SU-DHL-6 (cell line): ENCODE results near the gene SEPTIN3.

ENCODE experiments used
- H2AFZ ChIP-seq: fragments of 200-600 bp; sonication (generic); 2 replicates; pipeline ENCODE4 v1.6.1; 2014; ENCODE audit warnings: low read depth, mild to moderate bottlenecking, moderate library complexity, mixed read lengths, antibody characterized with exemption, low read length; ENCODE audit not compliant: severe bottlenecking
- H3F3A ChIP-seq: fragments of 200-600 bp; shearing (Covaris generic); 2 replicates; pipeline ENCODE4 v1.6.0; 2016; ENCODE audit warnings: antibody characterized with exemption, mild to moderate bottlenecking; ENCODE audit not compliant: insufficient read depth
- H3K27ac ChIP-seq: fragments of 200-600 bp; sonication (generic); 2 replicates; pipeline ENCODE4 v1.5.1; 2016; ENCODE audit warnings: low read depth, mild to moderate bottlenecking, low read length, moderate library complexity, mixed read lengths
- H3K27me3 ChIP-seq: fragments of 200-600 bp; sonication (generic), shearing (Covaris generic); 2 replicates; pipeline ENCODE4 v1.6.0; 2014; ENCODE audit warnings: mild to moderate bottlenecking, low read length
- H3K36me3 ChIP-seq: fragments of 200-600 bp; sonication (generic); 2 replicates; pipeline ENCODE4 v1.6.1; 2014; ENCODE audit warnings: mild to moderate bottlenecking, low read length, mixed read lengths
- H3K4me2 ChIP-seq: fragments of 300-600, 200-600 bp; shearing (Covaris generic), sonication (generic); 2 replicates; pipeline ENCODE4 v1.6.0; 2014; ENCODE audit warnings: low read length, low read depth, mild to moderate bottlenecking; ENCODE audit not compliant: poor library complexity, severe bottlenecking
- H3K4me3 ChIP-seq: fragments of 200-600 bp; sonication (generic); 2 replicates; pipeline ENCODE4 v1.5.1; 2014; ENCODE audit warnings: antibody characterized with exemption, low read length, mild to moderate bottlenecking, mixed read lengths; ENCODE audit not compliant: insufficient read depth, poor library complexity, severe bottlenecking
- H3K79me2 ChIP-seq: fragments of 200-600 bp; sonication (generic); 2 replicates; pipeline ENCODE4 v1.6.1; 2014; ENCODE audit warnings: mild to moderate bottlenecking, low read length, moderate library complexity; ENCODE audit not compliant: insufficient read depth
- H3K9ac ChIP-seq: fragments of 200-600 bp; sonication (generic); 2 replicates; pipeline ENCODE4 v1.7.0; 2014; ENCODE audit warnings: mild to moderate bottlenecking, low read length
- H3K9me2 ChIP-seq: fragments of 200-600 bp; sonication (generic); replicated peaks from 2 replicates; pipeline ENCODE4 v1.6.1; 2014; ENCODE audit warnings: low read length; ENCODE audit not compliant: insufficient read depth
- H3K9me3 ChIP-seq: fragments of 200-600 bp; sonication (generic); 2 replicates; pipeline ENCODE4 v1.6.1; 2014; ENCODE audit warnings: low read length, mixed read lengths; ENCODE audit not compliant: insufficient read depth
- H4K20me1 ChIP-seq: fragments of 200-600 bp; sonication (generic); 2 replicates; pipeline ENCODE4 v1.6.1; 2014; ENCODE audit warnings: low read depth, mild to moderate bottlenecking, antibody characterized with exemption, low read length, moderate library complexity, mixed read lengths
- EZH2phosphoT487 ChIP-seq: fragments of 200-600 bp; sonication (generic), shearing (Covaris generic); conservative IDR thresholded peaks from 2 replicates; pipeline ENCODE4 v1.6.1; 2018; ENCODE audit warnings: mild to moderate bottlenecking, antibody characterized with exemption, low read length, moderate library complexity, mixed read lengths
- TF ChIP-seq, protein P1 (sequence below): fragments of 200-600 bp; sonication (generic); IDR thresholded peaks from one replicate; pipeline ENCODE4 v1.5.1; 2017; ENCODE audit warnings: antibody characterized with exemption, mild to moderate bottlenecking, low read length, moderate library complexity; ENCODE audit not compliant: insufficient read depth, poor library complexity, severe bottlenecking

Gene SEPTIN3

DNA sequence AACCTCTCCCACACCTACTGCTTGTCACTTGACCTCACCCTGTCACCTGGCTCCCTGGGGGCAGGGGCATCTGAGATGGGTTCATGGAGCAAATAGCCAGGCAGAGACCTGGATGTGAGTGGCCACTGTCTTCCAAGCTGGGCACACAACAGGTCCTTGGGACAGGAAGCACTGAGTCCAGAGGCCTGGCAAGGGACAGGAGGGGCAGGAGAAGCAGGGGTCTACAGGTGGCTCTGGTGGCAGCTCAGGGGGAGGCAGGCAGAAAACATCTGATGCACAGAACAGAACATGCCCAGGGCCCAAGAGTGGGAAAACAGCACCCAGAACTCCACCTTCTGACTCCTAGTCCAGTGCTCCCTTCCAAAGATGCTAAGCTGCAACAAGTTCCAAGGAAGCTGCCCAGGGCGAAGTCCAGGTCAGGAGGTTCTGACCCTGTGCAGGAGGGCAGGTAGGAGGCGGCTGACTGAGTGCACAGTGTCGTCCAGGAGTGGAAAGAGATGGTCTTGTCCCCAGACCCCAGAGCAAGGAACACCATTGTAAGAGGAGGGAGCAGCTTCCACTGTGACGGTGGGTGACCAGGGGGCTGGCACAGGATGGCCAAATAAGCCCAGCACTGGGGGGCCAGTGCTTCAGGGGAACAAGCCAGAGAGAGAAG, 46.2 kb upstream of the SEPTIN3 start:
- Histone ChIP-seq H3K4me3 (no peak overlapping the region), H3K36me3 (no peaks in the 10 kb centered on the region; the same call in 1 of the 2 replicates), H3K27ac (peak overlapping the region; percentile 94), H3K9me2 (no peaks in the 10 kb centered on the region), H3K9ac (peak overlapping the region; percentile 94; the same call in 1 of the 2 replicates), H3F3A (peaks cover 65% of the 10 kb centered on the region), H4K20me1 (no peaks in the 10 kb centered on the region), H3K4me2 (peak overlapping the region; percentile 95), H2AFZ (no peak overlapping the region), H3K9me3 (no peaks in the 10 kb centered on the region), H3K27me3 (no peaks in the 10 kb centered on the region), H3K79me2 (peaks cover 26% of the 10 kb centered on the region)
- no peak for TF ChIP-seq EZH2phosphoT487
- TF ChIP-seq, protein P1, sequence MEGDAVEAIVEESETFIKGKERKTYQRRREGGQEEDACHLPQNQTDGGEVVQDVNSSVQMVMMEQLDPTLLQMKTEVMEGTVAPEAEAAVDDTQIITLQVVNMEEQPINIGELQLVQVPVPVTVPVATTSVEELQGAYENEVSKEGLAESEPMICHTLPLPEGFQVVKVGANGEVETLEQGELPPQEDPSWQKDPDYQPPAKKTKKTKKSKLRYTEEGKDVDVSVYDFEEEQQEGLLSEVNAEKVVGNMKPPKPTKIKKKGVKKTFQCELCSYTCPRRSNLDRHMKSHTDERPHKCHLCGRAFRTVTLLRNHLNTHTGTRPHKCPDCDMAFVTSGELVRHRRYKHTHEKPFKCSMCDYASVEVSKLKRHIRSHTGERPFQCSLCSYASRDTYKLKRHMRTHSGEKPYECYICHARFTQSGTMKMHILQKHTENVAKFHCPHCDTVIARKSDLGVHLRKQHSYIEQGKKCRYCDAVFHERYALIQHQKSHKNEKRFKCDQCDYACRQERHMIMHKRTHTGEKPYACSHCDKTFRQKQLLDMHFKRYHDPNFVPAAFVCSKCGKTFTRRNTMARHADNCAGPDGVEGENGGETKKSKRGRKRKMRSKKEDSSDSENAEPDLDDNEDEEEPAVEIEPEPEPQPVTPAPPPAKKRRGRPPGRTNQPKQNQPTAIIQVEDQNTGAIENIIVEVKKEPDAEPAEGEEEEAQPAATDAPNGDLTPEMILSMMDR: no peak

DNA sequence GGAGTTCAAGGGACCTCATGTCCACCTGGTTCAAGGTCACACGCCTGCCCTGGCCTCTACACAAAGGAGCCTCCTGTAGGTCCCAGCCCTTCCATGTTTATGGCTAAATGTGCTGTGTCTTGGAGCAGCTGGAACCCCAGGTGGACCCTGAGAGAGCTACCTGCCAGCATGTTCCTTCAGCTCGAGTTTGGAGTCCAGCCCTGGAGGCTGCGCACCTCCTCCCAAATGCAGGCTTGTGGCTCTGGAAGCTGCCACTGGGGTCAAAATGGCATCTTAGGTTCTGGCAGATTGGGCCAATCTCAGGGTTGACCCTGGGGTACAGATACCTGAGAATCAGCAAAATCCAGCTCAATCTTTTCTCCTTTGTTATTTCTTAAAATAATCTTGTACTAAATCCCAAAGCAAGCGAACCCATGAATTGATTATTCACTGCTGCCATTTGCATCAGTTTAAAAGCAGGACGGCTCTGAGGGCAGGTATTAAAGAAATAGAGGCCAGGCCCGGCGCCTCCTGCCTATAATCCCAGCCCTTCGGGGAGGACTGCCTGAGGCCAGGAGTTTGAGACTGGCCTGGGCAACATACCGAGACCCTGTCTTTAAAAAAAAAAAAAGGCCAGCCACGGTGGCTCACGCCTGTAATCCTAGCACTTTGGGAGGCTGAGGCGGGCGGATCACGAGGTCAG, 45.5 kb upstream of the SEPTIN3 start:
- Histone ChIP-seq H3K36me3 (no peaks in the 10 kb centered on the region; the same call in 1 of the 2 replicates), H3K27me3 (no peaks in the 10 kb centered on the region), H3F3A (peaks cover 68% of the 10 kb centered on the region), H3K27ac (peak overlapping the region; percentile 94), H3K4me3 (peak overlapping the region; percentile 8), H3K79me2 (peaks cover 26% of the 10 kb centered on the region), H3K4me2 (peak overlapping the region; percentile 95), H3K9me3 (no peaks in the 10 kb centered on the region), H2AFZ (no peak overlapping the region), H3K9me2 (no peaks in the 10 kb centered on the region), H3K9ac (peak overlapping the region; percentile 94), H4K20me1 (no peaks in the 10 kb centered on the region)
- TF ChIP-seq EZH2phosphoT487: no peak
- TF ChIP-seq, protein P1: no peak

DNA sequence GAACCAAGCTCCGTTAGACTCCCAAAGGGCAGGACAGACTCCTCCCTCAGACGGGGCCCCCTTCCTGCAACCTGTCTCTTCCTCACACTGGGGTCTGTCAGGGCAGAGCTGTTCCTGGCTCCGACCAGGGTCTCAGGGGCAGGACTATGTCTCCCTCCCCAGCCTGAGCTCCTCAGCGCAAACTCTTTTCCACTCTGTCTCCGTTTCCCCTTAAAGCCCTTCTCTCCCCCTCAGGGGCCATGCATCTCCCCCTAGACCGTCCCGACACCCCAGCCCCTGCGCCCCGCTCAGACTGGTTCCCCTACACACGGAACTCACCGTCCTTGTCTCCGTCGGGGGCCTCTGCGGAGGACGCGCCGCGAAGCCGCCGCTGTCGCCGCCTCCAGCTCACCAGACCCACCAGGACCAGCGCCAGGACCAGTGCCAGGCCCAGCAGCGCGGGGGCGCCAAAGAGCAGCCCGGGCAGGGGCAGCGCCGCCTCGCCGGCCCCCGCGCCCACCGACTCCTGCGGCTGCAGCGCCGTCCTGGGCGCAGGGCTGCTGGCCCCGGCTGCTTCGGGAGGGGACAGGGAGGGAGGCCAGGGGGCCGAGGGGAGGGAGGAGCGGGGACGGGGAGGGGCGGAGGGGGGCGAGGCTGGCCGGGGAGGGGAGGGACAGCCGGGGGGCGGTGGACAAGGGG, 43.3 kb upstream of the SEPTIN3 start:
- H2AFZ ChIP-seq: no peak overlapping the region
- H3K9me3 ChIP-seq: no peaks in the 10 kb centered on the region
- H3K27ac ChIP-seq: peak overlapping the region; percentile 94
- peak overlapping the region; percentile 77 for H3K4me3 ChIP-seq
- TF ChIP-seq, protein P1: peak; percentile 82
- TF ChIP-seq EZH2phosphoT487: no peak
- H3K79me2 ChIP-seq: peaks cover 26% of the 10 kb centered on the region
- H3K4me2 ChIP-seq: peak overlapping the region; percentile 95
- peak overlapping the region; percentile 94 for H3K9ac ChIP-seq
- no peaks in the 10 kb centered on the region; the same call in 1 of the 2 replicates for H3K36me3 ChIP-seq
- no peaks in the 10 kb centered on the region for H4K20me1 ChIP-seq
- H3K27me3 ChIP-seq: no peaks in the 10 kb centered on the region
- H3K9me2 ChIP-seq: no peaks in the 10 kb centered on the region
- peaks cover 58% of the 10 kb centered on the region for H3F3A ChIP-seq
